Coronary artery (tissue), 2 donors: Measurements from ENCODE around the gene UFC1.

Experiments
- DNase-seq: peaks from one replicate; pipeline ENCODE4 v3.0.0-alpha.2; 2017; ENCODE audit warnings: low spot score
- H3K27ac ChIP-seq, 2 donors: fragments of 200-600 bp; sonication (generic); one replicate each; pipeline ENCODE4 v1.5.1; 2016 to 2019
- H3K4me3 ChIP-seq: fragments of 200-600 bp; sonication (generic); 2 replicates; pipeline ENCODE4 v1.5.1; 2016; ENCODE audit warnings: mild to moderate bottlenecking, moderate library complexity
- CTCF ChIP-seq: fragments of 200-600 bp; sonication (generic); IDR thresholded peaks from one replicate; pipeline ENCODE4 v1.5.1; 2019; ENCODE audit warnings: antibody characterized with exemption

UFC1 gene

GRCh38 chr1:161164901-161165610 lies 11.3 kb downstream of the UFC1 start:
- peak overlapping the region; percentile 76 to 92 for H3K27ac ChIP-seq

GRCh38 chr1:161165742-161166668 lies 12.2 kb downstream of the UFC1 start, which contains the start of gene PPOX:
Gene PPOX (plus strand): TSS chr1:161166426. CDS start chr1:161166848, 422 bp downstream.
- TF ChIP-seq CTCF: no peak
- Histone ChIP-seq H3K27ac (peak within 1 kb of the TSS; percentile 76 to 92), H3K4me3 (peak within 1 kb of the TSS; percentile 82)
- peak; percentile 99 for DNase-seq

More at GRCh38 chr1:161164901-161165610, 11.3 kb downstream of the UFC1 start:
- no peak for TF ChIP-seq CTCF
- H3K4me3 ChIP-seq: peak overlapping the region; percentile 82
- DNase-seq: peak; percentile 73

GRCh38 chr1:161166669-161167548 lies 13.1 kb downstream of the UFC1 start:
- DNase-seq: peak; percentile 73
- H3K27ac ChIP-seq: peak overlapping the region; percentile 76 to 92
- TF ChIP-seq CTCF: no peak
- peak overlapping the region; percentile 82 for H3K4me3 ChIP-seq

- no peak for TF ChIP-seq CTCF
- H3K27ac ChIP-seq: no peak overlapping the region
- H3K4me3 ChIP-seq: no peak overlapping the region
- DNase-seq: peak; percentile 54
These were observed 15.1 kb downstream of the UFC1 start for GRCh38 chr1:161168906-161169305.

GRCh38 chr1:161171191-161171590 lies 17.4 kb downstream of the UFC1 start:
- Histone ChIP-seq H3K4me3 (no peak overlapping the region), H3K27ac (no peak overlapping the region)
- no peak for TF ChIP-seq CTCF
- no peak for DNase-seq

GRCh38 chr1:161171696-161172095 lies 17.9 kb downstream of the UFC1 start:
- TF ChIP-seq CTCF: no peak
- Histone ChIP-seq H3K27ac (no peak overlapping the region), H3K4me3 (no peak overlapping the region)
- no peak for DNase-seq
